GM21619 (cell line): ENCODE measurements around the gene MMP1.
"Not testable (repeated sequence)": the region's sequence is repeated elsewhere in the genome, so short reads cannot be mapped to it uniquely, and the experiment has no call there.

Experiments used
- ATAC-seq: cut with Tn5 transposase; IDR thresholded peaks from one replicate; pipeline ENCODE4 v1.9.1; 2021; ENCODE audit not compliant: unreplicated experiment

MMP1 gene

GRCh38 chr11:102761646-102762238 is 36.2 kb downstream of the MMP1 start:
- ATAC-seq: no peak

GRCh38 chr11:102760344-102761035 is 37.5 kb downstream of the MMP1 start:
- no peak for ATAC-seq

GRCh38 chr11:102757823-102758549 is 40.0 kb downstream of the MMP1 start:
- no peak for ATAC-seq

- no peak for ATAC-seq
Observed at GRCh38 chr11:102753267-102753666, 44.7 kb downstream of the MMP1 start.

DNA sequence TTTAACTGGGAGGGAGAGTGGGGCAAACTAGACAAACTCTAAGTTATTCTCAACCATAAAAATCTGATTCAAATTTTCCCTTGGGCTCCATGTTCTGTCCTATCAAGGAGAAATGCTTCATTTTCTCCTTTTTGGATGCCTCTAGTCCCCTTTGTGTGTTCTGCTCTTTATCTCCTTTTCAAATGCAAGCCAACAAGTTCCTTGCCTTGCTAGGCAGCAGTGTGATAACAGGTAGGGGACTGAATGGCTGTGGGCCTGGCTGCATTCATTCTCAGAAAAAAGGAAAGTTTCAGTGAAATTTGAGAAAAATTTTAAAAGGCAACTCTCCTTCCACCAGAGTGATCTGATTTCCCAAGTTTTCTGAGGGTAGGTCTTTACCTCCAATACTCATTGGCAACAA is 46.3 kb downstream of the MMP1 start:
- no peak for ATAC-seq

GRCh38 chr11:102749101-102749722 is 48.7 kb downstream of the MMP1 start:
- no peak for ATAC-seq

DNA sequence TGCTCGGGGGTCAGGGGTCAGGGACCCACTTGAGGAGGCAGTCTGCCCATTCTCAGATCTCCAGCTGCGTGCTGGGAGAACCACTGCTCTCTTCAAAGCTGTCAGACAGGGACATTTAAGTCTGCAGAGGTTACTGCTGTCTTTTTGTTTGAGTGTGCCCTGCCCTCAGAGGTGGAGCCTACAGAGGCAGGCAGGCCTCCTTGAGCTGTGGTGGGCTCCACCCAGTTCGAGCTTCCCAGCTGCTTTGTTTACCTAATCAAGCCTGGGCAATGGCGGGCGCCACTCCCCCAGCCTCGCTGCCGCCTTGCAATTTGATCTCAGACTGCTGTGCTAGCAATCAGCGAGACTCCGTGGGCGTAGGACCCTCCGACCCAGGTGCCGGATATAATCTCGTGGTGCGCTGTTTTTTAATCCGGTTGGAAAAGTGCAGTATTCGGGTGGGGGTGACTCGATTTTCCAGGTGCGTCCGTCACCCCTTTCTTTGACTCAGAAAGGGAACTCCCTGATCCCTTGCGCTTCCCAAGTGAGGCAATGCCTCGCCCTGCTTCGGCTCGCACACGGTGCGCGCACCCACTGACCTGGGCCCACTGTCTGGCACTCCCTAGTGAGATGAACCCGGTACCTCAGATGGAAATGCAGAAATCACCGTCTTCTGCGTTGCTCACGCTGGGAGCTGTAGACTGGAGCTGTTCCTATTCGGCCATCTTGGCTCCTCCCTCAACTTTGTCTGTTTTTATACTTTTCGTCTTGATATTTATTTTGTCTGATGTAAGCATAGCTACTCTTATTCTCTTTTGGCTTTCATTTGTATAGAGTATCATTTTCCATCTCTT is 51.0 kb downstream of the MMP1 start:
- ATAC-seq: not testable (repeated sequence)
